Thoracic aorta (tissue), 2 donors: Measurements from ENCODE around the gene UTP20. TPM values are rescaled to one million over a fixed set of nuclear protein-coding genes. Genes with fewer than 3 reads are reported as not detected.

Experiments used
- ATAC-seq: fragments of 150-250 bp; one replicate; pipeline ENCODE4 v1.8.0; 2017; ENCODE audit warnings: low read depth; ENCODE audit not compliant: insufficient number of reproducible peaks, low FRiP score
- DNase-seq: peaks from one replicate; pipeline ENCODE4 v3.0.0-alpha.2; 2020; ENCODE audit warnings: low spot score
- H3K27ac ChIP-seq, 2 donors: fragments of 200-600 bp; sonication (generic); 1 replicate in 1 of 2; 2 replicates in 1 of 2; pipeline ENCODE4 v1.5.1; 2016; ENCODE audit warnings: mild to moderate bottlenecking in 2 of 2, moderate library complexity in 2 of 2
- H3K27me3 ChIP-seq: fragments of 200-600 bp; sonication (generic); replicated peaks from 2 replicates; pipeline ENCODE4 v1.6.0; 2016; ENCODE audit warnings: mild to moderate bottlenecking; ENCODE audit not compliant: insufficient read depth
- H3K36me3 ChIP-seq: fragments of 200-600 bp; sonication (generic); one replicate; pipeline ENCODE4 v1.5.1; 2016
- H3K4me1 ChIP-seq, 2 donors: fragments of 200-600 bp; sonication (generic); 1 replicate in 1 of 2; 2 replicates in 1 of 2; pipeline versions ENCODE4 v1.5.1 to v1.6.0; 2016; ENCODE audit warnings: low read depth in 2 of 2, mild to moderate bottlenecking in 1 of 2; ENCODE audit not compliant: control insufficient read depth in 1 of 2
- H3K4me3 ChIP-seq: fragments of 200-600 bp; sonication (generic); 2 replicates; pipeline ENCODE4 v1.5.1; 2016; ENCODE audit warnings: mild to moderate bottlenecking
- H3K9me3 ChIP-seq: fragments of 200-600 bp; sonication (generic); 2 replicates; pipeline ENCODE4 v1.5.1; 2016
- total RNA-seq, 2 donors: library from RNA; depleted of rRNA; stranded (reverse); fragments of >200 nt; gene quantifications; one replicate each; pipeline versions ENCODE4 v1.1.0 to v1.2.3, GENCODE V29; 2016
- TF ChIP-seq, protein P1 (sequence below): fragments of 200-600 bp; sonication (generic); IDR thresholded peaks from one replicate; pipeline ENCODE4 v1.5.1; 2019; ENCODE audit warnings: antibody characterized with exemption

The UTP20 gene
- total RNA-seq, 2 donors from 2014 or later, result 5.8 to 17.9 TPM

DNA sequence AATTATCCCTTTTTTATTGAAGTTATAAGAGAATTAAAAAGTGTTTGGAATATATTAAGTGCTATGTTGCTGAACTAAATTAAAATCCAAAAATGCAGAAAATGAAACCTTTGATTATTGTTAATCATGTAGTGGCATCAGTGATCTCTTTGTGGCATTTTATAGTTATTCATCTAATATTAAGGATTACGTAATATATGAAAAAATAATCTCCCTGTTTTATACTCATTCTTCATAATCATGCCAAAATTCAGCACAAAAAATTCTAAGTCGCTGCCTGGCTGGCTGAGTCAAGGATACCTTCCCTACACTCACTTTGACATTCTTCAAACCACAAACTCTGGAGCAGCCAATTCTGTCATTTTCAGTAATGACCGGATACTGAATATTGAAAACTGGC, 64.0 kb downstream of the UTP20 start:
- no peak for ATAC-seq
- TF ChIP-seq, protein P1, sequence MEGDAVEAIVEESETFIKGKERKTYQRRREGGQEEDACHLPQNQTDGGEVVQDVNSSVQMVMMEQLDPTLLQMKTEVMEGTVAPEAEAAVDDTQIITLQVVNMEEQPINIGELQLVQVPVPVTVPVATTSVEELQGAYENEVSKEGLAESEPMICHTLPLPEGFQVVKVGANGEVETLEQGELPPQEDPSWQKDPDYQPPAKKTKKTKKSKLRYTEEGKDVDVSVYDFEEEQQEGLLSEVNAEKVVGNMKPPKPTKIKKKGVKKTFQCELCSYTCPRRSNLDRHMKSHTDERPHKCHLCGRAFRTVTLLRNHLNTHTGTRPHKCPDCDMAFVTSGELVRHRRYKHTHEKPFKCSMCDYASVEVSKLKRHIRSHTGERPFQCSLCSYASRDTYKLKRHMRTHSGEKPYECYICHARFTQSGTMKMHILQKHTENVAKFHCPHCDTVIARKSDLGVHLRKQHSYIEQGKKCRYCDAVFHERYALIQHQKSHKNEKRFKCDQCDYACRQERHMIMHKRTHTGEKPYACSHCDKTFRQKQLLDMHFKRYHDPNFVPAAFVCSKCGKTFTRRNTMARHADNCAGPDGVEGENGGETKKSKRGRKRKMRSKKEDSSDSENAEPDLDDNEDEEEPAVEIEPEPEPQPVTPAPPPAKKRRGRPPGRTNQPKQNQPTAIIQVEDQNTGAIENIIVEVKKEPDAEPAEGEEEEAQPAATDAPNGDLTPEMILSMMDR, result no peak
- Histone ChIP-seq H3K4me3 (no peak overlapping the region), H3K9me3 (no peaks in the 10 kb centered on the region), H3K4me1 (no peaks in the 10 kb centered on the region), H3K27me3 (no peaks in the 10 kb centered on the region), H3K27ac (no peak overlapping the region), H3K36me3 (peaks cover 20% of the 10 kb centered on the region)
- DNase-seq, result no peak

GRCh38 chr12:101351682-101352081, 71.8 kb downstream of the UTP20 start:
- Histone ChIP-seq H3K27me3 (no peaks in the 10 kb centered on the region), H3K4me1 (no peaks in the 10 kb centered on the region), H3K27ac (no peak overlapping the region), H3K36me3 (peaks cover 25% of the 10 kb centered on the region), H3K4me3 (no peak overlapping the region), H3K9me3 (no peaks in the 10 kb centered on the region)
- TF ChIP-seq, protein P1, result no peak
- DNase-seq, result no peak
- ATAC-seq, result no peak

- no peak for DNase-seq
- H3K27ac ChIP-seq, result no peak overlapping the region
- no peaks in the 10 kb centered on the region for H3K9me3 ChIP-seq
- TF ChIP-seq, protein P1, result no peak
- no peak overlapping the region for H3K4me3 ChIP-seq
- no peaks in the 10 kb centered on the region for H3K27me3 ChIP-seq
- no peaks in the 10 kb centered on the region for H3K4me1 ChIP-seq
- ATAC-seq, result no peak
- peaks cover 19% of the 10 kb centered on the region for H3K36me3 ChIP-seq
Observed at GRCh38 chr12:101356794-101357193, 76.9 kb downstream of the UTP20 start.

GRCh38 chr12:101361455-101361854, 81.5 kb downstream of the UTP20 start:
- peaks cover 31% of the 10 kb centered on the region for H3K36me3 ChIP-seq
- no peak overlapping the region for H3K27ac ChIP-seq
- H3K4me3 ChIP-seq, result no peak overlapping the region
- TF ChIP-seq, protein P1, result no peak
- no peaks in the 10 kb centered on the region for H3K9me3 ChIP-seq
- ATAC-seq (no peak), DNase-seq (no peak)
- H3K27me3 ChIP-seq, result no peaks in the 10 kb centered on the region
- no peaks in the 10 kb centered on the region for H3K4me1 ChIP-seq

DNA sequence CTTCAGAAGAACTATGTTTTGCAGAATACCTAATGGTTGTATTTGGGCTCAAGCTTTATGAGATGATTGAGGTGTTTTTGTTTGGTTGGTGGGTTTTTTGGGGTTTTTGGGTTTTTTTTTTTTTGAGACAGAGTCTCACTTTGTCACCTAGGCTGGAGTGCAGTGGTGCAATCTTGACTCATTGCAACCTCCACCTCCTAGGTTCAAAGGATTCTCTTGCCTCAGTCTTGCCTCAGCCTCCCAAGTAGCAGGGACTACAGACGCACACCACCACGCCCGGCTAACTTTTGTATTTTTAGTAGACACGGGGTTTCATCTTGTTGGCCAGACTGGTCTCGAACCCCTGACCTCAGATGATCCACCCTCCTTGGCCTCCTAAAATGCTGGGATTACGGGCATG, 88.1 kb downstream of the UTP20 start:
- no peak overlapping the region for H3K4me3 ChIP-seq
- TF ChIP-seq, protein P1, result no peak
- H3K27me3 ChIP-seq, result no peaks in the 10 kb centered on the region
- H3K4me1 ChIP-seq, result no peaks in the 10 kb centered on the region
- no peak overlapping the region for H3K27ac ChIP-seq
- peaks cover 49% of the 10 kb centered on the region for H3K36me3 ChIP-seq
- DNase-seq, result no peak
- ATAC-seq, result no peak
- H3K9me3 ChIP-seq, result no peaks in the 10 kb centered on the region
